ENCODE measurements around the gene ARHGAP27.

Gene ARHGAP27

DNA sequence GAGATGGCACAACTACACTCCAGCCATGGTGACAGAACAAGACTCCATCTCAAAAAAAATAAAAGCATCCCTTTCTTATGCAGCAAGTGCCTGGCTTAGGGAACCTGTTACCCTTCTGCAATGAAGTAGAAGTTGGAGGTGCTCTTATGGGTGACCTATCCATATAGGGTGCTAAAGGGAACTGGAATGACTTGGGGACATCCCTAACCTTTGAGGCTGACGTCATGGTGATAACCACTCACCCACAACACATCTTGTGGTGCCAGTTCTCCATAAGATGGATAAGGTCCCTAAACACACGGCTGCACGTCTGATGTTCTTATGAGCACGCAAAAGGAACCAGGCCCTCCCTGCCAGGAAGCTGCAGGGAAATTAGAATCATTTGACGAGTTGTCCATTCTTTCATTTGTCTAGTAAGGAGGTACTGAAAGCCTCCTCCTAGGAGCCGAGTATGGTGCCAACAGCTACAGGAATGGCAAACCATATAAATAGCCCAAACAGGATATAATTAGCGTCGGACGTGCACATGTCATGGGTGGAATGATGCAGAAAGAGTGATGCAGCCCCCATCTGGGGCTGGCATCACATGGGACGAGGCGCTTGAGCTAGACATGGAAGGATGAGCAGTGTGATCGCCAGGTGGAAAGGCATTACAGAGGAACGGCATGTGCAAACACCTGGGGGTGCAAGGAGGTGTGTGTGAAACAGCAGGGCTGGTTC lies 52.5 kb downstream of the ARHGAP27 start:
- TF ChIP-seq TCF4 (CRISPR knock-in tag; IDR thresholded peaks at IDR 0.05; ENCODE audit: borderline replicate concordance) (no peak), ZFP3 (CRISPR knock-in tag; IDR thresholded peaks at IDR 0.05) (no peak), POU6F1 (CRISPR knock-in tag; IDR thresholded peaks at IDR 0.05; ENCODE audit: borderline replicate concordance, low read depth) (no peak), ZC3H10 (CRISPR knock-in tag; IDR thresholded peaks at IDR 0.05) (no peak), CSRNP3 (CRISPR knock-in tag; IDR thresholded peaks at IDR 0.05) (no peak), SNAI2 (CRISPR knock-in tag; IDR thresholded peaks at IDR 0.05) (no peak)
- no peak for ATAC-seq

- TF ChIP-seq CSRNP3 (CRISPR knock-in tag; IDR thresholded peaks at IDR 0.05) (no peak), ZNF8 (CRISPR knock-in tag; IDR thresholded peaks at IDR 0.05) (no peak), PPARA (CRISPR knock-in tag; IDR thresholded peaks at IDR 0.05; ENCODE audit: borderline replicate concordance) (no peak), ZFP3 (CRISPR knock-in tag; IDR thresholded peaks at IDR 0.05) (no peak), RARB (CRISPR knock-in tag; IDR thresholded peaks at IDR 0.05) (no peak), ZNF70 (CRISPR knock-in tag; IDR thresholded peaks at IDR 0.05) (no peak)
- ATAC-seq, result no peak
These were observed 55.3 kb downstream of the ARHGAP27 start for GRCh38 chr17:45377401-45377800.

GRCh38 chr17:45376171-45377005 lies 56.3 kb downstream of the ARHGAP27 start:
- ATAC-seq, result no peak
- no peak for TF ChIP-seq GLIS3 (CRISPR knock-in tag; IDR thresholded peaks at IDR 0.05)
- TF ChIP-seq ZFP3 (CRISPR knock-in tag; IDR thresholded peaks at IDR 0.05), result no peak
- TF ChIP-seq ZC3H10 (CRISPR knock-in tag; IDR thresholded peaks at IDR 0.05), result no peak
- TF ChIP-seq PPARA (CRISPR knock-in tag; IDR thresholded peaks at IDR 0.05; ENCODE audit: borderline replicate concordance), result no peak
- no peak for TF ChIP-seq PATZ1 (CRISPR knock-in tag; IDR thresholded peaks at IDR 0.05; ENCODE audit: borderline replicate concordance)
- no peak for TF ChIP-seq RARB (CRISPR knock-in tag; IDR thresholded peaks at IDR 0.05)
- no peak for TF ChIP-seq SNAI2 (CRISPR knock-in tag; IDR thresholded peaks at IDR 0.05)
- TF ChIP-seq ARNTL (CRISPR knock-in tag; IDR thresholded peaks at IDR 0.05; ENCODE audit: borderline replicate concordance, low read depth), result no peak
- TF ChIP-seq ZNF565 (CRISPR knock-in tag; conservative IDR thresholded peaks at IDR 0.05; ENCODE audit: low read depth), result no peak
- no peak for TF ChIP-seq ZFP30 (CRISPR knock-in tag; IDR thresholded peaks at IDR 0.05)
- TF ChIP-seq, protein P1, sequence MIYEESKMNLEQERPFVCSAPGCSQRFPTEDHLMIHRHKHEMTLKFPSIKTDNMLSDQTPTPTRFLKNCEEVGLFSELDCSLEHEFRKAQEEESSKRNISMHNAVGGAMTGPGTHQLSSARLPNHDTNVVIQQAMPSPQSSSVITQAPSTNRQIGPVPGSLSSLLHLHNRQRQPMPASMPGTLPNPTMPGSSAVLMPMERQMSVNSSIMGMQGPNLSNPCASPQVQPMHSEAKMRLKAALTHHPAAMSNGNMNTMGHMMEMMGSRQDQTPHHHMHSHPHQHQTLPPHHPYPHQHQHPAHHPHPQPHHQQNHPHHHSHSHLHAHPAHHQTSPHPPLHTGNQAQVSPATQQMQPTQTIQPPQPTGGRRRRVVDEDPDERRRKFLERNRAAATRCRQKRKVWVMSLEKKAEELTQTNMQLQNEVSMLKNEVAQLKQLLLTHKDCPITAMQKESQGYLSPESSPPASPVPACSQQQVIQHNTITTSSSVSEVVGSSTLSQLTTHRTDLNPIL (CRISPR knock-in tag; IDR thresholded peaks at IDR 0.05; ENCODE audit: low read depth), result no peak
- TF ChIP-seq TOX (CRISPR knock-in tag; IDR thresholded peaks at IDR 0.05; ENCODE audit: borderline replicate concordance), result no peak
- TF ChIP-seq ZNF70 (CRISPR knock-in tag; IDR thresholded peaks at IDR 0.05), result no peak
- no peak for TF ChIP-seq BACH2 (CRISPR knock-in tag; IDR thresholded peaks at IDR 0.05; ENCODE audit: borderline replicate concordance)

DNA sequence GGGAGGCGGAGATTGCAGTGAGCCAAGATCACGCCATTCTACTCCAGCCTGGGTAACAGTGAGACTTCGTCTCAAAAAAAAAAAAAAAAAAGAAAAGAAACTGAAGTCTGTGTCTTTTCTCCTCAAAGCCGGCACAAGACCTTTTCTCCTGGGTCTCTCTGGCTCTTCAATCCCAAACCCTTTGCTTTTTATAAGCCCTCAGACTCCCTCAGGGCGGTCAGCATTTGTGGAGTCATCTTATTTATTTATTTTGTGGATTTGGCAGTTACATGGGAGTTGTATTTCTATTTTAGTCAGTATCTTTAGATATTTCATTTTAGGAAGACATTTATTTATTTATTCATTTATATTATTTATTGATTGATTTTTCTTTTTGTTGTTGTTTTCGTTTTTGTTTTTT lies 58.2 kb downstream of the ARHGAP27 start:
- ATAC-seq, result no peak
- TF ChIP-seq, protein P1 (CRISPR knock-in tag; IDR thresholded peaks at IDR 0.05; ENCODE audit: low read depth), result no peak
- TF ChIP-seq PATZ1 (CRISPR knock-in tag; IDR thresholded peaks at IDR 0.05; ENCODE audit: borderline replicate concordance) (no peak), RARB (CRISPR knock-in tag; IDR thresholded peaks at IDR 0.05) (no peak), OSR1 (CRISPR knock-in tag; IDR thresholded peaks at IDR 0.05) (no peak), TCF4 (CRISPR knock-in tag; IDR thresholded peaks at IDR 0.05; ENCODE audit: borderline replicate concordance) (no peak), GLIS3 (CRISPR knock-in tag; IDR thresholded peaks at IDR 0.05) (no peak), CSRNP3 (CRISPR knock-in tag; IDR thresholded peaks at IDR 0.05) (no peak), PPARA (CRISPR knock-in tag; IDR thresholded peaks at IDR 0.05; ENCODE audit: borderline replicate concordance) (no peak), ISL1 (CRISPR knock-in tag; IDR thresholded peaks at IDR 0.05) (no peak)
